IPS-NIHi7 (cell line): Measurements from ENCODE around the gene NRP1.
A peak's percentile ranks its signal among the peaks of the same experiment; 100 is the strongest.

Experiments
- DNase-seq: peaks from one replicate; pipeline ENCODE4 v3.0.0; 2012; ENCODE audit warnings: mixed read lengths; ENCODE audit errors: extremely low spot score

NRP1 gene

DNA sequence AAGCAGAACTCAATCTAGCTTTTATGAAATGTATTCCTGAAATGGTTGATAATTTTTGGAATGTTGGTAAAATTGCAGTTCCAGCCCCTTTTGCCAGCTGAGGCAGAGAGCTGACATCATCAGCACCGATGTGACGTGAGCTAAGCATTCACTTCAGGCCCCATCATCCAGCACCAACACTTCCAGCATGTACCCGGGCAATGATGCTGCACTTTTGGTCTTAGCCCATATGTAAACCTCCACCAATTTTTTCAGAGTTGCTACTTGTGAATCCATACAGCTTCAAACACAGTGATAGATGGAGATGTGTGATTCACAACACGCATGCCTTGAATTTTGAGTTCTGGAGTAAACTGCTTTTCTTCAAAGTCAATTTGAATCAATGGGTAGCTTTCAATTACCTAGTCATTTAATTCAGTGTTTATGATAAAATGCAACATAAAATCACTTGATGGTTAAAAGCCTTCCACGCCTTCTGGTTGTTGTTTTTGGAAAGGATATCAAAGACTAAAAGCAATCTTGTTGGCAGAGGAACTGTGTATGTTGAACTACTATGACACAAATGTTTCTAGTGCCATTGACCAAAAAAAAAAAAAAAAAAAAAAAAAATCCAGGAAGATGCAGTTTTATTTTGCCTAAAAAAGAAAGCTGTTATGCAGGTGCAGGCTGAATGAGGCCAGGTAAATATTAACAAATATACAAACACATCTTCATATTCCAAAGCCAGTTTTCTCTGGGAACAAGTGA is 73.9 kb downstream of the NRP1 start:
- DNase-seq: no peak

DNA sequence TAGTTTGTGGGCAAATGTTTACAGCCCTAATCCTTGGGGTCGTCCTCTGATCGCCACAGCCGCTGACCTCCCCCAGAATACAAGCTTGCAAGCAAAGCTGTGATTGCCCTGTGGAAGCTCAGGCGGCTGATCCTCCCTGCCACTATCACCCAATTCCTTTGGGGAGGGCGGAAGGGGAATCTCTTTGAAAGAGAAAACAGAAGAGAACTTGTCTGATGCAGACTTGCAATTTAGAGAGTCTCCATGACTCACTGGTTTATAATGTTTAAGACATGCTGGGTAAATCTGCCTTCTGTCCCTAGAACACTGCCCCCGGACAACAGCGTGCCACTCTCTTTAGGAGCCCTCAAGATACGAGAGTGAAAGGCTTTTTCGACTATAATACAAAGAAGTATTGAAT is 75.5 kb downstream of the NRP1 start:
- DNase-seq: peak; percentile 36

DNA sequence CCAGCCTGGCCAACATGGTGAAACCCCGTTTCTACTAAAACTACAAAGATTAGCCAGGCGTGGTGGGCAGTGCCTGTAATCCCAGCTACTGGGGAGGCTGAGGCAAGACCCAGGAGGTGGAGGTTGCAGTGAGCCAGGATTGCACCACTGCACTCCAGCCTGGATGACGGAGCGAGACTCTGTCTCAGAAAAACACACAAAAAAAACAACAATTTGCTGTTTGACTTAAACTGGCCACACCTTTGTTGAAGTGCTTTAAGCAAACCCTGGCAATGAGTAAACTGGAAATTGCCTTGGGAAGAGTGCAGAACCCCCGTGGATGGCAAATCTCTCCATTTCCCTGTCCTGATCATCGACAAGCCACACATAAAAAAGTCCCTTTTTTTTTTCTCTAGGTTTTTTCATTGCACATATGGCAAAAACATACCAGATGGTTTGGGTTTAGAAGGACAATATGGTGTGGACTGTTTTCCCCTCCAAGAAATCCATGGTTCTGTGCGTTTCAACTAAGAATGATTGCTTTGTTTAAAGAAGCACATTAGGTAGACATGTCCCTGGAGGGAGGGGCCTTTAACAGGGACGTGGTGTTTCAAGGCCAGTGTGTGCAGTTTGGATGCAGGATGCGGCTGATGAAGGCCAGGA is 76.9 kb downstream of the NRP1 start:
- no peak for DNase-seq

DNA sequence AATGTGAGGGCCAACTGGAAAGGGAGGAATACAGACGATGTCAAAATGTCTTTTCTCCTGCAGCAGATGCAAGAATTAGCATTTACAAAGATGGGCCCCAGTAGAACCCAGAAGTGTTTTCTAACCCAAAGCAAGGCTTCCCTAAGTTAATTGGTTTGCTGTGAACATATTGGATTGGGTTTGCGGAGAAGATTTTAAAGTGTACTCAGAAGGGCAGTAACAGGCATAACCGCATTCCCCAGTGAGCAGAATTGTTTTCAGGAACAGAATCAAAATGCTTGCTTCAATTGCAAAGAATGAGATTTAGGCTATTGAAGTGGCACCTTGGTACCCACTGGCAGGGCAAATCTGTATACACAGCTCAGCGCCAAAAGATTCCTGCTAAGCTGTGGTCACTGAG is 78.0 kb downstream of the NRP1 start:
- DNase-seq: no peak

DNA sequence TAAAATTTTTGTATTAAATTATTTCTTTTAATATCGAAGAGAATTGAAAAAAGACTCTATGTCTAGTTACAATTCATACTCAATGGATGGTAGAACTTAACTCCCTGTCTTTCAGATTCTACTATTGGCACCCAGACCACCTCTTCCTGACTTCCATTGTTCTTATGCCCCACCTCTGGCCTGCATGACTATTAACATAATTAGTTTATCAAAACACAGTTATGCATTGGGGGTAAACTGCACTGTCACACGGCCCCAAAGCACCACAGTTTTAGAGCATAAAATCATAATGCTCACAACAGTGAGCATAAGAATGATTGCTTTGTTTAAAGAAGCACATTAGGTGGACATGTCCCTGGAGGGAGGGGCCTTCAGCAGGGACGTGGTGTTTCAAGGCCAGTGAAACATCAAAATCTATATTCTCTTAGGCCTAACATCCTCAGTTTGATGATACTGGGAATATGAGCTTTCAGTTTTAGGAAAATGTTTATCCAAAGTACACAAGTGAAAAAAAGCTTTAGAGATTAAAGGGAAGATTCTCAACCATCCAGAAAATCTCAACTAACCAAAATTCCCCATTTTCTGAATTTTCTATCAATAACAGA is 79.8 kb downstream of the NRP1 start:
- no peak for DNase-seq

DNA sequence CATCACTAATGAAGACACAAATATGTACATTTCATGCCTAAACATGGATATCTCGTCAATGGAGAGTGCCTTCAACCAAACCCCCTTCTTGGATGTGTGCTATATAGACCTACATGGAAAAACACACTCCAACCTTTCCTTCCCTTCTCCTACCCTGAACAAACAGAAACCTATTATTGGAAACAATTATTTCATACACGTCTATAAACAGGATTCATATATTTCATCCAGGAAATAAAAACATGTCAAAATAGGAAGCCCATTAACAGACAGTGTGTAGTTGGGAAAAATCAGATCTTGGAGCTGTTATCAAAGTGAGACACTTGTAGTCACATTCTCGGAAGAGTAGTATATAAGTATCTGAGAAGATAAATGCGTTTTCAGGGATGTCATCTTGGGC is 81.1 kb downstream of the NRP1 start:
- no peak for DNase-seq

DNA sequence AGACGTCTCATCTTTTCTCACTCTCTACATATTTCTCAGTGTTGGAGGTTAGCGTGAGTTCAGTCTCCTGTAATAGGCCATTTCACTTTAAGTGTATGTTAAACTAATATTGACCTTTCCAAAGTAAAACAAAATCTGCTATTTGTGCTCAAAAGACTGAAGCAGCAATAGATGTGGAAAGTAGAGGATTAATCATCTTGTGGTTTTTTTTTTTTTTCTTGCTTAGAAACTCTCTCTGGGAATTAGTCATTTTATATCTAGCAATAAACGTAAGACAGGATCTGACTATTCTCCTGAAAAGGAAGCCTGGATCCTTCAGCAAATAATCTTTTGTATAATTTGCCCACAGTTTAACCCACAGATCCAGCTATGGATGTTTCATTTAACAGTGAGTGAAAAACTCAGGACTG is 81.7 kb downstream of the NRP1 start:
- no peak for DNase-seq

DNA sequence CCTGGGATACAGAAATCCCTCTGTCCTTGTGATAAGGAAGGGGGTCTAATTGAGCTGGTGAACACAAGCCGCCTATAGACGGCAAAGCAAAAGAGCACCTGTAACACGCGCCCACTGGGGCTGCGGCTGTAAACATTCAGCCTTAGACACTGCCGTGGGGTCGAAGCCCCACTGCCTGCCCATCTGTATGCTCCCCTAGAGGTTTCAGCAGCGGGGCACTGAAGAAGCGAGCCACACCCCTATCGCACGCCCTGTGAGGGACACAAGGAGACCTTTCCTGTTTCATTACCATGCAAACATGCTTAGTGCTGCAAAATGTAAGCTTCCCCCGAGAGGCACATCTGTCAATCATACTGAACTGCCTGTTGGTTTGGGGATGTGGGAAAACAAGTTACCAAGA is 82.1 kb downstream of the NRP1 start:
- DNase-seq: no peak

DNA sequence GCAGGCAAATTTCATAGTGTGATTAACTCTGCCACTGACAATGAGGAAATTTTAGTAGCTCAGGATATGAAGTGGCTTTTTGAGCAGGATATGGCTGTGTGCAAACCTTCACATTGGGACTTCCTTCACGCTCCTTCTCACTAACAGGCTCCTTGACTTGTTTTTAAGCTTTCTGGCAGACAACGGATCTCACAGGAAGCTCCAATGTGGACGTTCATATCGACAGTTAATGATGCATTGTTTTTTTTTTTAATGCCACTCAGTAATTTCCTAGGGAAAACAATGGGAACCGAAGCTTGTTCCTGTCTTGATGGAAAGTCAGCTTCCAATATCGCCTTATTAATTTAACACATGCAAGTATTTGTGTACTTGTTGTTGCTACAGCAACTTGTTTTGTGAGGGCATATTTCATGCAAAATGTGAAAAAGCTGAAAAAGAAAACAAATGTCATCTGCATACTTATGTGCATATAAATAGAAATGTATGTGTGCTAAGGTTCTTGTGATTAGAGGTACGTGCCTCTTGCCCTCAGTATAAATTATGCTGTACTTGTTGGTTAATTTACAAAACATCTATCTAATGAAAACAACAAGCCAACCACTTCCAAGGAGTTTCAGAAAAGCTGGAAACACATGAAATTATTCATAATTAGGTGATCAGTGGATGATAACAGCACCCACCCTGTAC is 84.7 kb downstream of the NRP1 start:
- DNase-seq: no peak

DNA sequence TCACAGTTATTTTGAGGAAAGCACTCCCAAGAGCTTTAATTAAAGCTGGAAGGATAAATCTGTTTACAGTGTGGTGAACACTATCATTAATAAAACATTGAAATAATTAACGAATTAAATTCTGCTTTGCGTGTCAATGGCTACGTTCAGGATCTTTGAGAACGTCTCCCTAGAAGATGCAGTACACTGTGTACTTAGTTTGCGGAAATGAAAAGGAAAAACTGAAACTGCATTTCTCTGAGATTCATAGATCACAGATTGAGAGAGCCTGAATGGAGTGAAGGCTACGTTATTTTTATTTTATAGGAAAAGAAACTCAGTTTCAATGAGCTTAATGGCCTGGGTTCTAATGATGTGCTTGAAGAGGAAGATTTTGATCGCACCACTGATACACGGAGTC is 85.3 kb downstream of the NRP1 start:
- DNase-seq: no peak

DNA sequence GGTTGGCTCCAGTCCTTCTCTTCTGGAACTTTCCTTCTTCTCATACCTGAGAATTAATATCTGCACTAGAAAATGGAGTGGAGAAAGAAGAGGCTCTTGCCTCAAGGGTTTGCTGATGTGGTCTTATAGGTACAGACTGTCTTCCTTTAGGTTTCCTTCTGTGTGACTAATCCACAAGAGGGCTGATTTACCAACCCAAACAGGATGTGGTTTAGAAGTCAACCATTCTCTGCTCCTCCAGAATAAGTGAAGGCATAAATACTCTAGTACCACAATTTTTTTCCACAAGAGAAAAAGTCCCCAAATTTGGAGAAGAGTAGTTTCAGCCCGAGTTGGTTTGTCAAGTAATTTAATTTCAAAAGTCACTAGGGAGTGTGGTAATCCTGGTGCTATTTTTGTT is 85.8 kb downstream of the NRP1 start:
- DNase-seq: no peak

DNA sequence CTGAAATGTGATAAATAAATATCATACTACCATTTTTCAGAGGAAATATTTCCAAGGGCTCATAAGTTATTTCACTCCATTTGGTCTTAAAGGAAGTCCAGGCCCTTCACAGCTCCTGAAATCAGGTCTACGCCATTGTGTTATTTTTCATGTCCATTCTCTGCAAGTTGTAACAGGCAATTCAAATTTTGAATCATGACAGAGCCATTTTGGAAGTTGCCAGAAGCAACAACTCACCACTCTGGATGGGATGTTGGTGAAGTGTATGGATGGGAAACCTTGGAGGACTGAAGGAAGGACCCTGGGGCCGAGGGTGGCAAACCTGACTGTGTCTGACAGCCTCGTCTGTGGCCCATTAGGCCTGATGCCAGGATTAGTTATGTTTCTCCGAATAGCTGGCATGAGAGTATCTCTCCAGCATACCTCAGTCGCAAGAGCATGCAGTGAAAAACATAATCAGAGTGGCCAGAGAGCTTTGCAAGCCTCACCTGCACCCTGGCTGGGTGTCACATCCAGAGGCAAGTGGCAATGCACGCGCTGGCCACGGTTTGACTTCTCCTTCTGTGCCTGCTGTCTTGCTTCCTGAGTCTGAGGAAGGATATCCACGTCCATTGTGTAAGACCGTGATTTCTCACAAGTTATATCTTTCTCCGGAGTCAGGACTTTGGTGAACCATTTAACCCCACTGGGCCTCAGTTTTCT is 87.1 kb downstream of the NRP1 start:
- DNase-seq: no peak

DNA sequence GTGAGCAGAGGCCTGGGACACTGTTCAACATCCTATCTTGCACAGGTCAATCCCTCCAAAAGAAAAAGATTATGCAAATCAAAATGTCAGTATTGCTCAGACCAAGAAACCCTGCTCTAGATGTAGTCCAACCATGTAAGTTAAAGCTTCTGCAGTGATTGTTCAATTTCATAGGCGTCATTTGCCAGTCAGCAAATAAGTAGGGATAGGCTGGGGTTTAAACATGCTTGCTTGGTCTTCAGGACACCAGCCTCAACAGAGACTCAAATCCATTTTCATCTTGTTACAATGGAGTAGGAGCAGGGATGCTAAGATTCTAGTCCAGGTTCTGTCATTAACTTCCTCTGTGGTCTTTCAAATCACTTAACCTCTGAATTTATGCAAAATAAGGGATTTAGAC is 89.1 kb downstream of the NRP1 start:
- DNase-seq: no peak

DNA sequence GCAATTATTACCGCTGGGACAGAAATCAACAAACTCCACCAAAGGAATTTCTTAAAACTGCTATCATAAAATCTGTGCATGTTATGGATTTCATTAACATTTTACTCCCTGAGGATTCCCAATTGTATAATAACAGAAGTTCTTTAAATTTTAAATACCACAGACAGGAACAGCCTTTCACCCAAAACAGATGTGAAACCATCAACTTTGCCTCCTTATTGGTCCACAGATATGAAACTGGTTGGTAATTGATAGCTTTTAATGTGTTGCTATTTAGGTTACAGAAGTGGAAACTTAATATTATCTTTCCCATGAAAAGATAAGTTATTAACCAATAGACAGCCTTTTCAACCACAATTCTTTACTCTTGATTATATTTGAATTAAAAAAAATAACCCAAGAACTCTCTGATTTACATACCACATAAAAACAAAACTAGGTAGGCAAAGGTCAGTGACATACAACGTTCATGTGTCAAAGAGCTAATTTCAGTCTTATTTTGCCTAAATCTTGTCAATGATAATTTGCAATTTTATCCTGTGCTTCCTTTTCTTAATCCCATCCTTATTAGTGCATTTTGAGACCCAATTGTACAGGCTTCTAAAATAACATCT is 90.0 kb downstream of the NRP1 start:
- DNase-seq: no peak

DNA sequence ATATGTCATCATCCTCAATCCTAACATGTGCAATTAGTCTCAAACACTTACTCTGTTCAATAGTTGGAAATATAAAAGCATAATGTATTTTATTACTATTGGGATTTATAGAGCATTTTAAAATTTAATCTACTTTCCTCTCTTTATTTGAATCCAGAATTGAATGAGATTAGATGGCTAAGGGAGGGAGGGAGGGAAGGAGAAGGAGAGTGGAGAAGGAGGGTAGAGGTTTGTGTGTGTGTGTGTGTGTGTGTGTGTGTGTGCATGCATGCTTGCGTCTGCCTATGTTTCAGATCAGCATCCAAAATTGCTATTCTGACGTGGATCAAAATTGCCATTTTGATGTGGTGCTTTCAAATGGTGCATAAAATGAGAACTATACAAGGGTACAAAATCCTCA is 90.8 kb downstream of the NRP1 start:
- DNase-seq: no peak

DNA sequence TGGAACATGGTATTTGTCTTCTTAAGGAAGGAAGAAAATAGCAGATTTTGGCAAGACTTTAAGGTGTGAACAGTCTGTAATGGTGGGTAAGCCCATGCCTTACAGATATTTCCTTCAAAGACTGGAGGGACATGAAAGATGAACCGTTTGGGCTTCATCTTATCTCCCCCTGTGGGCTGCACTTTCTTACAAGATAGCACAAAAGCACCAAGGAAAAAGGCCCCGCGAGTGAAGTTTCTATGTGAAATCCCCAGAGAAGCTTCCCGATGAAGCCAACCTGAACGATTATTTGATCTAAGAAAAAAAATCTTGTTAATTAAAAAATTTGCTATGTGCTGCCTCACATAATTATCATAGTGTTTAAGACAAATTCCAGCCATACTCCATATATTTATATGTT is 91.5 kb downstream of the NRP1 start:
- no peak for DNase-seq

DNA sequence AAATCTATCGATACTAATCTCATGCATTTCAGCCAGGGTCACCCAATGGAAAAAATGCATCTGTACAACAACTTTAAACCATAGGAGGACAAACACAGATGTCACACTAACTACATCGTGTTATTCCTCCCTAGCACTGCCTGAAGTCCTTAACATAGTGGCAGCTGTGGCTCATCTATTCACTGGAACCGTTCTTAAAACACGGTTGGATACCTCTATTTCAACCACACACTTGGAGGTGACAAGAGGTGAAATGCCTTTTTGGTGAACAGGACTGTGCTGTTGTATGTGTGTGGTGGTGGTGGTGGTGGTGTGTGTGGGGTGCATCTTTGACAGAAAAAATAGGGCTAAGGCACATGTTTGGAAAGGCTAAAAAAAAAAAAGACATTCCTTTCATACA is 93.1 kb downstream of the NRP1 start:
- no peak for DNase-seq

DNA sequence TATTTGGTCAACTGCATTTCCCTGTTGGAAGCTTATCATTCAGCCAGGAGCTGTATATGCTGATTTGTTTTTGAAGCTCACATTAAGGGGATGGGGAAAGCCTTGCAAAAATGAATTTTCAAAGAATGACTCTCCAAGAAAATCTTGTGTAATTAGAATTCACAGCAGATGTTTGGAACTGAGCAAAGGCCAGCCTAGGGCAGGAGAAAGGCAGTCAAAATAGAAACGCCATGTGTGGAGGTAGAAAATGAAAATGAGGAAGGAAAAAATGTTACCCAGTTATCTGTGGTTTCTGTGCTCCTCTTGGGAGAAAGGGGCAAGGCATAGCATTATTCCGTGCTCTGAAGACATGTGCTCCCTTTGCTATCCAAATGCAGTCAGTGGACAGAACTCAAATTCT is 93.5 kb downstream of the NRP1 start:
- no peak for DNase-seq

DNA sequence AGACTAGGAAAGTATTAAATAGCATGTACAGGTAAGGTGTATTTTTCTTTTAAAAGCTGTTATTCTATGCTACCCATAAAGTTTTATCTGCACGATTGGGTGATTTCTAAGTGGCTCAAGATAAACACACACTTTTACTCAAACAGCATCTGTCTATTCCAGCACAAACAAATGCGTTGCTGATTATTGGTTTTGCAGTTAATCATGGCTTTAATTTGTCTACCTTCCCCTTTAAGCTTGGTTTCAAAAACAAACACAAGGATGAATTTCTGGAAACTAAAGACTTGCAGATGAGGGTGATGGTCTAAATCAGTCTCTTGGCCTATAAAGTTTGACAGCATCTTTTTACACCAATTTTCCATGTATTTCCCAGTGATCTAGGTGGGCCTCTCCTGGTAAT is 94.2 kb downstream of the NRP1 start:
- DNase-seq: no peak

DNA sequence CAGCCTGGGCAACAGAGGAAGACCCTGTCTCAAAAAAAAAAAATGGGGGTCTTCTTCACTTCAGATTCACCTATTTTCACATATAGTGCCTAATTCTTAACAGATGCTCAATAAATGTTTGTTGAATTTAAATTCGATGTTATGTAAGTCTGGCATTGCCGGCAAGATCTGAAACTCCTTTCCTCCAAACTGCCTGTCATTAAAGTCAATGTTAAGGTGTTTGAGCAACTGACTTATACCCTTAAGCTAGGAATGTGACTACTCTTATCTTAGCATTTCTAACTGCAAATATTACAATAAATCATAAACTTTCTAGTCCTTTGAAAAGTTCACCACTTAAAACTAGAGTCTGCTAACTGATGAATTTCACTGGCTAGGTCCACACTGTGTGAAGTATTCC is 95.2 kb downstream of the NRP1 start:
- DNase-seq: no peak

DNA sequence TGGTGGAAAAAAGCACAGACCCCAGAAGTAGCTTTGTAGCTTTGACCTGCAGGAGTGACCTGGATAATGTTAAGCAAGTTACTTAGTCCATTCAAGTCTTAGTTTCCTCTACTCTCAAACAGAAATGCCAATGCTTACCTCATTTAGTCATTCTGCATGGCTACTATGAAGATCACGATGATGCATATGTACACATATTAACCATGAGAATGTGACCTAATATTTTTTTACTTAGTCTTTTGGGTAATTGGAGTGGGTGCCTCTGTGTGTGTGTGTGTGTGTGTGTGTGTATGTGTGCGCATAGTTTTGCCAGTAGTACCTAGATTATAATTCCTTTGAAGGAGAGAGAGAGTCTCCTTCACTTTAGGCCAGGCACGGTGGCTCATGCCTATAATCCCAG is 95.8 kb downstream of the NRP1 start:
- no peak for DNase-seq
